ENCODE measurements around the gene HOXD12.
A peak's percentile ranks its signal among the peaks of the same experiment; 100 is the strongest.

Gene HOXD12

DNA sequence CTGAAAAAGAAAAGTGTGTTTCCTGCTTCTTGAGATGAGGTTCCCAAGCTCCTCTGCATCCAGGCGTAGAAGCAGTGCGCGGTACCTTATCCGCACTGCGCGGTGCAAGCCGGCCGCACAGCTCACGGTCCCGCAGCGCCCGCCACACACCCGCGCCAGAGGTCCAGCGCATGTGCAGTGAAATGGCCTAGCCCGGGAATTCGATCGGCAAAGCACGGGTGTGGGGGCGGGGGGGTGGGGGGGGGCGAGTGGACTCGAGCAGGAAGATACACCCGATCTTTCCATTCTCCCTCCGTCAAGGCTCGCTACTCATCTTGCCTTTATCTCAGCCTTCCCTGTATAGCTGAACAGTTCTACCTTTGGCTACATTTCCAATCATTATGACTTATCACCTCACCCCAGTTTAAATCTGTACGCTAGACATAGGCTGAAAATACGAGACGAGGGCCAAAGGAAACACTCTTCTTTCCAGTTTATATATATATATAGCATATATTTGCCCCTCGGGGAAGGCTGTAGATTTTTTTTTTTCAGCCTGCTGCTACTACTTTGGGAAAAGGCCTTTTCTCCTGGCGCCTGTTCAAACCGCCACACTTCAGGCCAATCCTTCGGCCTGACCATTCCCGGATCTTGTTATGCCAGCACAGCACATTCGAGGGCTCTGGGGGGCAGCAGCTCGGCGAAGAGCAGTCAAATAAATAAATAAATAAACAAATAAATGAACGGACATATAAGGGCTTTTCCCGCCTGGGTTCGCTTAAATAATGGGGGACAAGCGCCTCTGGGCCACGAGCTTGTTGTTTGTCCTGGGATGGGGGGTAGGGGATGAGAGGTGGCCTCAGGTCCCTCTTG is 40.3 kb downstream of the HOXD12 start:
- Histone ChIP-seq H3K9me3 (ENCODE audit: control insufficient read depth, insufficient read depth, low read depth, low read length) (no peaks in the 10 kb centered on the region), H3K4me1 (ENCODE audit: control insufficient read depth, insufficient read depth, low read length) (peaks cover 9% of the 10 kb centered on the region), H3K4me3 (ENCODE audit: low read depth, low read length) (peak overlapping the region; percentile 62), H3K36me3 (ENCODE audit: control insufficient read depth, insufficient read depth, low read length) (no peaks in the 10 kb centered on the region), H3K27me3 (ENCODE audit: control insufficient read depth, insufficient read depth, low read length) (peaks cover 100% of the 10 kb centered on the region), H3K27ac (ENCODE audit: low read depth, low read length) (no peak overlapping the region), H3K9ac (ENCODE audit: low read length) (peak overlapping the region; percentile 63)

DNA sequence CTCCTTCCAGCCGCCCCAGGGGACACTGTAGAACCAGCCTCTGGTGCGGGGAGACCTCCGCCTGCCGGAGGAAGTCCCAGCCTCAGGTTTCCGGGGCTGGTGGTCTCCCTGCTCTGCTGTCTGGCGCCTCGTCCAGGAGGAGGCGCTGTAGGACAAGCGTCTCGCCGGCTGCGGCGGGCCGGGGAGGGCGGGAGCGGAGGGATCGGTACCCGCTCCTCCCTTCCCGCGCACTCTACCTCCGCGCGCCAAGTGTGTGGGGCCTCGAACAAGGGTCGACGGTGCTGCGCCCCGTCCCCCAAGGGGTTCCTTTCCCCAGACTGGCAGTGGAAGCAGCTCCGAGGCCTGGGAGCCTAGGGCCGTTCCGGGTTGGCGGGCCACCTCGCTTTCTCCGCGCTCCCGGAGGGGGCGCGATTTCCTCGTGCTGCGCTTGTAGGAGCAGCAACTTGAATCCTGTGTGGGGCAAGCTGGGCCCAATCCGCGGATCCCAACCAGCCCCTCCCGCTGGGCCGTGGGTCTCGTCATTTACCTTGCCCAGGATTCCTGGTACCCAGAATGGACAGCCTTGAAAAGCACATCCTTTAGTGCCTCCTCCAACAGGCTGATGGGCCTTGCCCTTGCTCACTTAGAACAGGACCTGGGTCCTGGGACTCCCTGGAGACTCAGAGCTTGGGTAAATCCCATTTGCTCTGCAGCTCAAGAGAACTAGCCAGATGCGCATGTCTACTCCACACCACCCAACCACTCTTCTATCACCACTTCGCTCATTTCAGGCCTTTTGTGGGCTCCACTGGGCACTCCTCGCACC is 41.1 kb downstream of the HOXD12 start:
- Histone ChIP-seq H3K4me1 (ENCODE audit: control insufficient read depth, insufficient read depth, low read length) (peaks cover 4% of the 10 kb centered on the region), H3K27ac (ENCODE audit: low read depth, low read length) (no peak overlapping the region), H3K9ac (ENCODE audit: low read length) (peak overlapping the region; percentile 28), H3K36me3 (ENCODE audit: control insufficient read depth, insufficient read depth, low read length) (no peaks in the 10 kb centered on the region), H3K4me3 (ENCODE audit: low read depth, low read length) (peak overlapping the region; percentile 62), H3K9me3 (ENCODE audit: control insufficient read depth, insufficient read depth, low read depth, low read length) (no peaks in the 10 kb centered on the region), H3K27me3 (ENCODE audit: control insufficient read depth, insufficient read depth, low read length) (peaks cover 100% of the 10 kb centered on the region)

DNA sequence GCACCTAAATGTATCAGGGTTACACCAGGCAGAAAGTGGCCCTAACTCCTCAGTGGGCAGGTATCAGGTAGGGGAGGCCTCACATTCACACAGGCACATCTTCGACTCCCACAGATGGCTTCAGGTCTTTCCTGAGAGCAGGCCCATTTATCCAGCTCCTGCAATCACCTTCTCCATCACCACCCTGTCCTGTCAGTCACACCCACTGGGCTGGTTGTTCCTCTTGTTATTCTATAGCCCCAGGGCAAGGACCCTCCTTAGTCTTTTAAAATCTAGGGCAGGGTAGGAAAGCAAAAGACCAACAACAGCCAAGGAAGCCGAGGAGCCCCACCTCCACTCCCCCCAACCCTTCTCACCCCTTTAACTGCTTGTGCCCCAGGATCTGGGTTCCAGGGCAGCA is 42.7 kb downstream of the HOXD12 start:
- Histone ChIP-seq H3K4me3 (ENCODE audit: low read depth, low read length) (no peak overlapping the region), H3K9ac (ENCODE audit: low read length) (no peak overlapping the region), H3K4me1 (ENCODE audit: control insufficient read depth, insufficient read depth, low read length) (no peaks in the 10 kb centered on the region; the same call in 1 of the 2 replicates), H3K27me3 (ENCODE audit: control insufficient read depth, insufficient read depth, low read length) (peaks cover 100% of the 10 kb centered on the region), H3K27ac (ENCODE audit: low read depth, low read length) (no peak overlapping the region), H3K36me3 (ENCODE audit: control insufficient read depth, insufficient read depth, low read length) (no peaks in the 10 kb centered on the region), H3K9me3 (ENCODE audit: control insufficient read depth, insufficient read depth, low read depth, low read length) (no peaks in the 10 kb centered on the region)

DNA sequence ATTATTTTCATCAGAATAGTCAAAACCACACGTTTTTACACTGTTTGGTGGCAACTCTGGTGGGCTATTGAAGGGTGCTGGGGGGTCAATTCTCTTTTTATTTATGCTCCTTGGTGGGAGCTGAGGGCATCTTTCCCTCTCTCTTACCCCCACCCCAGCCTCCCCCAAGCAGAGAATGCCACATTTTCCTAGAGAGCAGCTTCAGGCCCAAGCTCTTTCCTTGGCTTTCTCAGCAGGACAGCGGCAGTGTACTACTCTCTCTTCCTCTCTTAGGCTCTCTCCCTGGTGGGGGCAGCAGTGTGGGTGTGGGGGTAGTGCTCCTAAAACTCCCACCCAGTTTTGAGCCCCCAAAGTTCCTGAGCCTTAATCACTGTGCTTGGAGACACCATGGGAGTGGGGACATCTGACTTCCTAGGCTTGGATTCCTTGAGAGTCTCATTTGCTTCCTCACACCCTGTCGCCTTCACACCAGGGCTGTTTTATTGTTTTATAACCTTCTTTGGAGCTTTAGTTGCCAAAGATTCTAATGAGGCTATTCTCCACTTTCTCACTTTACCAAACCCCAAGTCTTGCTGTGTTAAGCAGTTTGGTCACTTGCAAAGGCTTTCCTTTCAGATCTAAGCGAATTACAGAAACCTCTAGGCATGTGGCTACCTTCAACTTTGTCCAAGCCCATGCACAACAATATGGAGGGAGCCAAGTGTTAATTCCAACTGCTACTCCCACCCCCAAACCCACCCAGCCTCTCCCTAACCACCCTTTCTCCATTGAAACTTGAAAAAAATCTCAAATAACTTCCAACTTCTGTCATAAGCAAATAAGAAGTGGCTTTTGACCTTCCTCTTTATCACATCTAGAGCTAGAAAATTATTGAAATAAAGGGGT is 45.7 kb downstream of the HOXD12 start:
- H3K27ac ChIP-seq (ENCODE audit: low read depth, low read length): no peak overlapping the region
- no peak overlapping the region for H3K4me3 ChIP-seq (ENCODE audit: low read depth, low read length)
- no peaks in the 10 kb centered on the region for H3K36me3 ChIP-seq (ENCODE audit: control insufficient read depth, insufficient read depth, low read length)
- H3K4me1 ChIP-seq (ENCODE audit: control insufficient read depth, insufficient read depth, low read length): peaks cover 8% of the 10 kb centered on the region
- H3K27me3 ChIP-seq (ENCODE audit: control insufficient read depth, insufficient read depth, low read length): peaks cover 100% of the 10 kb centered on the region
- no peak overlapping the region for H3K9ac ChIP-seq (ENCODE audit: low read length)
- H3K9me3 ChIP-seq (ENCODE audit: control insufficient read depth, insufficient read depth, low read depth, low read length): no peaks in the 10 kb centered on the region

DNA sequence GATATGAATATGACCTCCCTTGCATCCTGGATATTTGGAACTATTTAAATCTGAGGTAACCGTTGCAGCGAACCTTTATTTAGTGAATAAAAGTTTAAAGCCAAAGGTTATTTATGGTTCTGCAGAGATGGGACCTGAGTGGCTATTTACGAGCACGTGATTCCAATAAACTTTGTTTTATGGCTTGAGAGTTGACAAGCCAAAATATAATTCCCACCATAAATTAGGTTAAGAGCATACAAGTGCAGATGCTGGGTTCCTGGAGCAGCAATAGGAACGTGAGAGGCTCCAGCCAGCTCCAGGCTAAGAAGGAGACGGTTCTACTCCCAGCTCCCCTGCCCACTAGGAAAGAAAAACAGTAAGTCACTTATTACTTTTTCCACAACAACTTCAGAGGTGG is 46.5 kb downstream of the HOXD12 start:
- Histone ChIP-seq H3K36me3 (ENCODE audit: control insufficient read depth, insufficient read depth, low read length) (no peaks in the 10 kb centered on the region), H3K27ac (ENCODE audit: low read depth, low read length) (no peak overlapping the region), H3K9me3 (ENCODE audit: control insufficient read depth, insufficient read depth, low read depth, low read length) (no peaks in the 10 kb centered on the region), H3K4me3 (ENCODE audit: low read depth, low read length) (no peak overlapping the region; the same call in 1 of the 2 replicates), H3K4me1 (ENCODE audit: control insufficient read depth, insufficient read depth, low read length) (peaks cover 8% of the 10 kb centered on the region), H3K27me3 (ENCODE audit: control insufficient read depth, insufficient read depth, low read length) (peaks cover 100% of the 10 kb centered on the region), H3K9ac (ENCODE audit: low read length) (peak overlapping the region; percentile 31)

DNA sequence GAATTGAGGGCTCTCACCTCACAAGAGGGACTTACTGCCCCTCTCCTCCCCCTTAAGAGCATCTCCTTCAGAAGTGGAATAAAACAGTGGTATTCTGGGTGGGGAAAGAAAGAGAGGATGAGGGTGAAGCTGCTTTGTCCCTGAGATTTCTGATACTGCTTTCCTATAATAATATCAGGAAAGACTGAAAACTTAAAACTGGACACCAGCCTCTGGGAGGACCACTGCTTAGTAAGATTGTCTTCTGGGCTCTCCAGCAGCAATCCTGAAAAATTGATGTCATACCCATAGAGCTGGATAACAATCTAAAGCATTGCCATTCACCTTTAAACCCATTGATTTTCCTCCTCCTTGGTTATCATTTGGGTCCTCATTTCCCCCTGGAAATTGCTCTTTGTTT is 47.0 kb downstream of the HOXD12 start:
- H3K27me3 ChIP-seq (ENCODE audit: control insufficient read depth, insufficient read depth, low read length): peaks cover 100% of the 10 kb centered on the region
- no peaks in the 10 kb centered on the region for H3K36me3 ChIP-seq (ENCODE audit: control insufficient read depth, insufficient read depth, low read length)
- H3K9ac ChIP-seq (ENCODE audit: low read length): peak overlapping the region; percentile 31
- no peak overlapping the region for H3K27ac ChIP-seq (ENCODE audit: low read depth, low read length)
- H3K9me3 ChIP-seq (ENCODE audit: control insufficient read depth, insufficient read depth, low read depth, low read length): no peaks in the 10 kb centered on the region
- peak overlapping the region; percentile 16; the same call in 1 of the 2 replicates for H3K4me3 ChIP-seq (ENCODE audit: low read depth, low read length)
- H3K4me1 ChIP-seq (ENCODE audit: control insufficient read depth, insufficient read depth, low read length): peaks cover 8% of the 10 kb centered on the region

DNA sequence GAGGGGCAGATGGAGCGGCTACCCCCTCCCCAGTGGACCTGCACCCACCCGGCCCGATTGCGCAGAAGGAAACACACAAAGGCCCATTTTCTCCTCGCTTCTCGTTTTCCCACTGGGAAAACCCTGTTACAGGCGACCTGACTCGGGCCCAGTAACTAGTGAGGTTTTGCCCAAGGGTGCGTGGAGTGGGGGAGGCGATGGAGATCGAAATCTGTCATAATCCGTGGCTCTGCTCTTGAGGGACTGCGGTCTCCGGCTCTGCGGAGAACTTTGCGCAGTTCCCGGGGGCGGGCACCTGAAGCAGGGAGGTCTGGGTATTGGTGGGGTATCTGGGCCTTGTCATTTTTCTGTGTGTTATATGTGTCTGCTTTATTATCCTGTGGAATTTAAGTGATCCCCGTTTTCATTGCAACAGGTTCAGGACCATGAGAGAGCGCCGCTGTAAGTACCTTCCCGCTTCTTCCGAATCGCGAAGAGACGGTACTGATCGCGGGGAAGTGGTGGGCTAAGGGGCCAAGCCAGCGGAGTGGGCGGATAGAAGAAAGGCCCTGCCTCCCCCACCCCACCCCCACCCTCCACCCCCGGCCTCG is 47.7 kb downstream of the HOXD12 start:
- Histone ChIP-seq H3K4me3 (ENCODE audit: low read depth, low read length) (no peak overlapping the region; the same call in 1 of the 2 replicates), H3K4me1 (ENCODE audit: control insufficient read depth, insufficient read depth, low read length) (peaks cover 11% of the 10 kb centered on the region), H3K9me3 (ENCODE audit: control insufficient read depth, insufficient read depth, low read depth, low read length) (no peaks in the 10 kb centered on the region), H3K36me3 (ENCODE audit: control insufficient read depth, insufficient read depth, low read length) (no peaks in the 10 kb centered on the region), H3K27me3 (ENCODE audit: control insufficient read depth, insufficient read depth, low read length) (peaks cover 100% of the 10 kb centered on the region), H3K27ac (ENCODE audit: low read depth, low read length) (no peak overlapping the region), H3K9ac (ENCODE audit: low read length) (peak overlapping the region; percentile 31)

DNA sequence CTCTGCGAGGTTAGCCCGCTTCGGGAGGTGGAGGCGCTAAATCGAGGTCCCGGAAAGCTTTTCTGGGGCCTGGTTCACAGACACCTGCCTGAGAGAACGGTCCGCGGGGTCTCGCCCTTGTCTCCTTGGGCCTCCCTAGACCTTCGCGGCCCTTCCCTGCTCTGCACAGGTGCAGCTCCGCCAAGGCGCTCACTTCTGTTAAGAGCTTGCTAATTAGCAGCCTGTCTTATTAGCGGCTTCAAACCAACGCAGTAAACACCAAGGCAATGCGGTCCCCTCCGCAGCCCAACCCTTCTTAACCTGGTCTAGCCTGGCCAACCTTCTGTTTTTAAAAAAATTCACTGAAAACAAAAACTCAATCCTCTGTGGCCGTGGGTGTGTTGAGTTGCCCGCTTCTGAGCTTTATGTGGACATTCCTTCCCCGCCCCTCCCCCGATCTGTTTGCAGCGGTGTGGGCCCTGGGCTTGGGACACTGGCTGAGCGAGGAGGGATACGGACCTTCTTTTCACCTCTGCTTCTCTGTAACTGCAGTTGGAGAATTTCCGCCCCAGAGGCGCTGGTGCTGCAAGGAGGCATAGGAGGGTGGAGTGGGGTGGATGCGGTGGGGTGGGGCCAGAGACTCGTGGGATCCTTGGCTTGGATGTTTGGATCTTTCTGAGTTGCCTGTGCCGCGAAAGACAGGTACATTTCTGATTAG is 48.4 kb downstream of the HOXD12 start:
- Histone ChIP-seq H3K9ac (ENCODE audit: low read length) (peak overlapping the region; percentile 28), H3K9me3 (ENCODE audit: control insufficient read depth, insufficient read depth, low read depth, low read length) (no peaks in the 10 kb centered on the region), H3K36me3 (ENCODE audit: control insufficient read depth, insufficient read depth, low read length) (no peaks in the 10 kb centered on the region), H3K27me3 (ENCODE audit: control insufficient read depth, insufficient read depth, low read length) (peaks cover 100% of the 10 kb centered on the region), H3K4me3 (ENCODE audit: low read depth, low read length) (peak overlapping the region; percentile 12; the same call in 1 of the 2 replicates), H3K27ac (ENCODE audit: low read depth, low read length) (no peak overlapping the region), H3K4me1 (ENCODE audit: control insufficient read depth, insufficient read depth, low read length) (peaks cover 11% of the 10 kb centered on the region)

DNA sequence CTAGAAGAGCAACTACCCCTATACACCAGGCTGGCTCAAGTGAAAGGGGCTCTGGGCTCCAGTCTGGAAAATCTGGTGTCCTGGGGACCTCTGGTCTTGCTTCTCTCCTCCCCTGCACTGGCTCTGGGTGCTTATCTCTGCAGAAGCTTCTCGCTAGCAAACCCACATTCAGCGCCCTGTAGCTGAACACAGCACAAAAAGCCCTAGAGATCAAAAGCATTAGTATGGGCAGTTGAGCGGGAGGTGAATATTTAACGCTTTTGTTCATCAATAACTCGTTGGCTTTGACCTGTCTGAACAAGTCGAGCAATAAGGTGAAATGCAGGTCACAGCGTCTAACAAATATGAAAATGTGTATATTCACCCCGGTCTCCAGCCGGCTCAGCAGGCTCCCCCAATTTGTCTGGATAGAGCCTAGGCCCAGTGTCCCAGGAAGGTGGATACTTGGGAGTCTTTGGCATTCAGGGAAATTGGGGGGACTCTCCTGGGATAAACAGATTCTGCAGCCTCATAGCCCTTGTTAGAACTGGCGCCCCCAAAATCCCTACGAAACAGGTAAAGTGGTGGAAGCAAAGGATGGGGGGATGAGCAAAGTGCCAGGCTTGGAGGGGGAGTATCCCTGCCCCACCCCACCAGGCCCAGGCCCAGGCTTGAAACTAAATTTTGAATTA is 49.3 kb downstream of the HOXD12 start:
- no peaks in the 10 kb centered on the region for H3K9me3 ChIP-seq (ENCODE audit: control insufficient read depth, insufficient read depth, low read depth, low read length)
- H3K36me3 ChIP-seq (ENCODE audit: control insufficient read depth, insufficient read depth, low read length): no peaks in the 10 kb centered on the region
- H3K4me3 ChIP-seq (ENCODE audit: low read depth, low read length): peak overlapping the region; percentile 12; the same call in 1 of the 2 replicates
- no peak overlapping the region for H3K27ac ChIP-seq (ENCODE audit: low read depth, low read length)
- peaks cover 100% of the 10 kb centered on the region for H3K27me3 ChIP-seq (ENCODE audit: control insufficient read depth, insufficient read depth, low read length)
- peaks cover 11% of the 10 kb centered on the region for H3K4me1 ChIP-seq (ENCODE audit: control insufficient read depth, insufficient read depth, low read length)
- H3K9ac ChIP-seq (ENCODE audit: low read length): peak overlapping the region; percentile 56

All from HUES6 (cell line).